Panc1 (cell line): ENCODE measurements around the gene SBF2. TPM values are rescaled to one million over a fixed set of nuclear protein-coding genes. Genes with fewer than 3 reads are reported as not detected.

Experiments used
- ATAC-seq: fragments of 200-7000 bp; cut with Tn5 transposase; 2 replicates; pipeline ENCODE4 v1.9.1; 2020; ENCODE audit warnings: mild to moderate bottlenecking, moderate library complexity
- BruUV-seq: library from RNA; stranded (reverse); fragments of 400-500 nt; replicated peaks from 2 replicates; lab custom pipeline; 2021; lab: Mats Ljungman, UMichigan
- CTCF ChIA-PET: fragments of 300-600 bp; sonication (Branson Sonifier 250); formaldehyde crosslinking; loops from one replicate; lab custom pipeline; 2022; ENCODE audit warnings: antibody characterized with exemption; lab: Charles Lee
- POLR2A ChIA-PET: fragments of 300-600 bp; sonication (Branson Sonifier 250); formaldehyde crosslinking; loops from one replicate; lab custom pipeline; 2022; ENCODE audit warnings: antibody characterized with exemption; lab: Charles Lee
- DNase-seq: peaks from one replicate; pipeline ENCODE4 v3.0.0-alpha.2; 2010; ENCODE audit warnings: low read depth, low spot score
- H3K27ac ChIP-seq: 2 replicates; pipeline ENCODE4 v1.5.1; 2011; ENCODE audit warnings: mild to moderate bottlenecking, low read length, inconsistent platforms
- H3K27me3 ChIP-seq: fragments of 200-500 bp; sonication (Bioruptor generic); 2 replicates; pipeline ENCODE4 v1.6.0; 2014; ENCODE audit warnings: low read length, inconsistent platforms; ENCODE audit not compliant: control insufficient read depth, insufficient read depth
- H3K36me3 ChIP-seq: fragments of 200-500 bp; sonication (Bioruptor generic); 2 replicates; pipeline ENCODE4 v1.5.1; 2014; ENCODE audit warnings: inconsistent platforms, mild to moderate bottlenecking, low read length, moderate library complexity; ENCODE audit not compliant: control insufficient read depth, insufficient read depth
- H3K4me1 ChIP-seq: 2 replicates; pipeline ENCODE4 v1.5.1; 2011; ENCODE audit warnings: inconsistent platforms, mild to moderate bottlenecking, low read length, moderate library complexity; ENCODE audit not compliant: control insufficient read depth, insufficient read depth
- H3K4me3 ChIP-seq, 2 experiments: 2 replicates each; pipeline ENCODE4 v1.5.1; 2011 to 2012; ENCODE audit warnings: low read depth in 2 of 2, low read length in 2 of 2, mild to moderate bottlenecking in 2 of 2, inconsistent platforms in 1 of 2, moderate library complexity in 1 of 2
- H3K9me3 ChIP-seq: fragments of 200-500 bp; sonication (Bioruptor generic); 2 replicates; pipeline ENCODE4 v1.5.1; 2014; ENCODE audit warnings: low read depth, mild to moderate bottlenecking, inconsistent platforms, low read length, moderate library complexity; ENCODE audit not compliant: control insufficient read depth, insufficient read depth
- CTCF ChIP-seq: fragments of 450-650 bp; IDR thresholded peaks from 2 replicates; pipeline ENCODE4 v1.5.1; 2017; ENCODE audit warnings: mild to moderate bottlenecking
- POLR2AphosphoS5 ChIP-seq: IDR thresholded peaks from 2 replicates; pipeline ENCODE4 v1.6.1; 2012; ENCODE audit warnings: mild to moderate bottlenecking, low read depth, low read length, moderate library complexity
- REST ChIP-seq, 2 experiments: IDR thresholded peaks; 2 replicates each; pipeline ENCODE4 v1.6.1; 2011 to 2012; ENCODE audit warnings: low read depth in 2 of 2, control low read depth in 1 of 2, low read length in 1 of 2, mild to moderate bottlenecking in 1 of 2, moderate library complexity in 1 of 2; ENCODE audit not compliant: insufficient read depth in 1 of 2
- SIN3A ChIP-seq: IDR thresholded peaks from 2 replicates; pipeline ENCODE4 v1.6.1; 2012; ENCODE audit warnings: low read depth, mild to moderate bottlenecking, low read length, moderate library complexity, borderline replicate concordance; ENCODE audit not compliant: insufficient read depth
- TCF7L2 ChIP-seq: IDR thresholded peaks from 2 replicates; pipeline ENCODE4 v1.6.1; 2011; ENCODE audit warnings: mild to moderate bottlenecking, low read depth, low read length, inconsistent platforms
- in situ Hi-C: cut with HindIII; loops from 2 replicates; pipeline ENCODE4 v1.10.0; 2016; ENCODE audit warnings: low sequenced_read_pairs, low pct_unique_long_range_greater_than_20kb
- intact Hi-C: fragments of 100-400 bp; cut with micrococcal nuclease; formaldehyde crosslinking; loops from one replicate; pipeline ENCODE4 v1.10.0; 2022; ENCODE audit not compliant: unreplicated experiment
- total RNA-seq: library from RNA; stranded (reverse); gene quantifications from one replicate; pipeline ENCODE4 v1.2.1, GENCODE V29; 2021; ENCODE audit not compliant: unreplicated experiment

The SBF2 gene
- total RNA-seq, 1 experiment from 2014 or later = 65.0 TPM

- intact Hi-C loops (no loop called here), in situ Hi-C loops (no loop called here)
- ATAC-seq = no peak
These were observed 72.7 kb downstream of the SBF2 start for GRCh38 chr11:10221342-10221741.

GRCh38 chr11:10211470-10211869 is 82.5 kb downstream of the SBF2 start:
- no peak for ATAC-seq
- no peaks in the 10 kb centered on the region for H3K9me3 ChIP-seq
- in situ Hi-C loops = no loop called here
- H3K27ac ChIP-seq = no peak overlapping the region
- intact Hi-C loops = no loop called here
- H3K27me3 ChIP-seq = no peaks in the 10 kb centered on the region
- no peak for DNase-seq
- POLR2A ChIA-PET = interaction anchor here (0.5 kb wide), 1 partner anchor 7 kb away, joined by 9 read pairs; no protein-coding TSS in a partner anchor
- CTCF ChIA-PET = interaction anchor here (0.9 kb wide), 1 partner anchor 43 kb away, joined by 3 read pairs; no protein-coding TSS in a partner anchor
- H3K4me3 ChIP-seq = no peak overlapping the region
- H3K36me3 ChIP-seq = no peaks in the 10 kb centered on the region
- no peak for TF ChIP-seq REST (IDR thresholded peaks at IDR 0.05; ENCODE audit: insufficient read depth in 1 of 2, low read depth in 2 of 2, low read length in 1 of 2)
- H3K4me1 ChIP-seq = peaks cover 24% of the 10 kb centered on the region
- no TSS peak for BruUV-seq

More at GRCh38 chr11:10221342-10221741, 72.7 kb downstream of the SBF2 start:
- DNase-seq = no peak
- no peaks in the 10 kb centered on the region for H3K36me3 ChIP-seq
- ChIA-PET CTCF (no interaction called here), POLR2A (interaction anchor here (0.6 to 1.6 kb wide), 3 partner anchors 58 to 239 kb away, joined by 3 to 4 read pairs (median 4); partner anchors contain the start of gene ADM)
- H3K9me3 ChIP-seq = no peaks in the 10 kb centered on the region; the same call in 1 of the 2 replicates
- BruUV-seq = no TSS peak
- H3K4me3 ChIP-seq = no peak overlapping the region
- no peaks in the 10 kb centered on the region for H3K4me1 ChIP-seq
- no peaks in the 10 kb centered on the region for H3K27me3 ChIP-seq
- no peak for TF ChIP-seq TCF7L2
- no peak for TF ChIP-seq REST (IDR thresholded peaks at IDR 0.05; ENCODE audit: insufficient read depth in 1 of 2, low read depth in 2 of 2, low read length in 1 of 2)
- TF ChIP-seq POLR2AphosphoS5 = no peak
- TF ChIP-seq SIN3A = no peak
- TF ChIP-seq CTCF = no peak
- H3K27ac ChIP-seq = no peak overlapping the region
